Activated CD4-positive, alpha-beta T cell treated with anti-CD3 and anti-CD28 coated beads for 36 hours (primary cell): ENCODE results near the gene ADAM15. TPM values are rescaled to one million over a fixed set of nuclear protein-coding genes. Genes with fewer than 3 reads are reported as not detected.

ENCODE experiments used
- ATAC-seq: fragments of 200-7000 bp; cut with Tn5 transposase; one replicate; pipeline ENCODE4 v1.10.0; 2021; ENCODE audit warnings: mild to moderate bottlenecking, moderate library complexity
- CTCF ChIA-PET: fragments of 350-600 bp; sonication (Branson Sonifier 250); formaldehyde crosslinking; loops from one replicate; lab custom pipeline; 2021; ENCODE audit warnings: antibody characterized with exemption; lab: Charles Lee
- POLR2A ChIA-PET: fragments of 350-600 bp; sonication (Branson Sonifier 250); formaldehyde crosslinking; loops from one replicate; lab custom pipeline; 2021; ENCODE audit warnings: antibody characterized with exemption, inconsistent platforms; lab: Charles Lee
- DNase-seq: peaks from one replicate; pipeline ENCODE4 v3.0.0-alpha.2; 2020
- H3K27ac Mint-ChIP-seq: one replicate; pipeline ENCODE4 v1.8.0; 2021; ENCODE audit warnings: mixed read lengths
- H3K27me3 Mint-ChIP-seq: one replicate; pipeline ENCODE4 v1.8.0; 2021; ENCODE audit warnings: mixed read lengths
- H3K36me3 Mint-ChIP-seq: one replicate; pipeline ENCODE4 v1.8.0; 2021; ENCODE audit warnings: low read depth, mixed read lengths
- H3K4me1 Mint-ChIP-seq: one replicate; pipeline ENCODE4 v1.8.0; 2021; ENCODE audit warnings: mixed read lengths
- H3K4me3 Mint-ChIP-seq: one replicate; pipeline ENCODE4 v1.8.0; 2021; ENCODE audit warnings: mild to moderate bottlenecking, moderate library complexity, mixed read lengths
- H3K9me3 Mint-ChIP-seq: one replicate; pipeline ENCODE4 v1.8.0; 2021; ENCODE audit warnings: low read depth, mixed read lengths
- intact Hi-C, 2 experiments: fragments of 100-400 bp; cut with DNase I in 1 of 2; cut with micrococcal nuclease in 1 of 2; formaldehyde crosslinking; loops; one replicate each; pipeline versions ENCODE4 v1.14.2 to v1.15.1; 2022 to 2024; cut with DNase I, micrococcal nuclease
- total RNA-seq, 2 experiments: library from RNA; stranded (reverse); gene quantifications; one replicate each; pipeline ENCODE4 v1.2.3, GENCODE V29; 2021

ADAM15 gene
- total RNA-seq, 2 experiments from 2014 or later, result 42.4 to 48.8 TPM

DNA sequence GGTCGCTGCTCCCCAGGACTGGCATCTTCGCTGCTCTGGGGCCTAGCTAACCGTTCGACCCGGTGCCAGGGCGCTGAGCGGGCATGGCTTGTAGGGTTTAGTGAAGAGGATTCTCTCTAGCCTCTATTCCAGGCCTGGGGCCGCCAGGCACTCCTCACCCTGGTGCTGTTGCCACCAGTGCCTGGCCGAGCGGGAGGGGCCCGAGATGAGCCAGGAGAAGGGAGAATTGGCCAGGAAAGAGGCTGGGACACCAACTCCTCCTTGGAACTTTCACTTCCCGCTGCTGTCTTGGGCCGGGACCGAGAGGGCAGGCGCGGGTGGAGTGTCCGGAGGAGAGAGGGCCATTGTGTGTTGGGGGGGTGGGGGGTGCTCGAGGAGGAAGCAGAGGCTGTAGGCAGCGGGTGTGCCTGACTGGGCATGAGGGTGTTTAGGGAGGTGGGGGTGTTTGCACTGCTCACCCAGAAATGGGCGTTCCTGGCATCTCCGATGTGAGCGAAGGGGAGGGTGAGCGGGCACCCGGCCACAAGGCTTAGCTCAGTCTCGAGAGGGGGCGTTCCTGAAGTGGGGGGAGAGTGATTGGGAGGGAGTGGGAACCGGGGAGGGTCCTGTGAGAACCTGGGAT lies 772 bp downstream of the ADAM15 start:
- peaks cover 20% of the 10 kb centered on the region for H3K4me1 Mint-ChIP-seq
- DNase-seq (peak; percentile 64), ATAC-seq (peak; percentile 35)
- peaks cover 13% of the 10 kb centered on the region for H3K36me3 Mint-ChIP-seq
- intact Hi-C loops, result loop anchor here (1.0 to 5.0 kb wide), 13 partner anchors 9 to 175 kb away; partner anchors contain the start of genes FLAD1 (in 2 of the 2), CKS1B (in 1 of the 2), EFNA4 (in 1 of the 2) and KRTCAP2 (in 1 of the 2)
- POLR2A ChIA-PET, result interaction anchor here (0.8 kb wide), 1 partner anchor 121 kb away, joined by 5 read pairs; no protein-coding TSS in a partner anchor
- peak overlapping the region; percentile 9 for H3K27ac Mint-ChIP-seq
- CTCF ChIA-PET, result interaction anchor here (1.0 to 3.1 kb wide), 12 partner anchors 8 to 457 kb away, joined by 3 to 26 read pairs (median 6); partner anchors contain the start of genes EFNA4, KRTCAP2 and PBXIP1
- no peaks in the 10 kb centered on the region for H3K27me3 Mint-ChIP-seq
- peak overlapping the region; percentile 69 for H3K4me3 Mint-ChIP-seq
- H3K9me3 Mint-ChIP-seq, result no peaks in the 10 kb centered on the region

DNA sequence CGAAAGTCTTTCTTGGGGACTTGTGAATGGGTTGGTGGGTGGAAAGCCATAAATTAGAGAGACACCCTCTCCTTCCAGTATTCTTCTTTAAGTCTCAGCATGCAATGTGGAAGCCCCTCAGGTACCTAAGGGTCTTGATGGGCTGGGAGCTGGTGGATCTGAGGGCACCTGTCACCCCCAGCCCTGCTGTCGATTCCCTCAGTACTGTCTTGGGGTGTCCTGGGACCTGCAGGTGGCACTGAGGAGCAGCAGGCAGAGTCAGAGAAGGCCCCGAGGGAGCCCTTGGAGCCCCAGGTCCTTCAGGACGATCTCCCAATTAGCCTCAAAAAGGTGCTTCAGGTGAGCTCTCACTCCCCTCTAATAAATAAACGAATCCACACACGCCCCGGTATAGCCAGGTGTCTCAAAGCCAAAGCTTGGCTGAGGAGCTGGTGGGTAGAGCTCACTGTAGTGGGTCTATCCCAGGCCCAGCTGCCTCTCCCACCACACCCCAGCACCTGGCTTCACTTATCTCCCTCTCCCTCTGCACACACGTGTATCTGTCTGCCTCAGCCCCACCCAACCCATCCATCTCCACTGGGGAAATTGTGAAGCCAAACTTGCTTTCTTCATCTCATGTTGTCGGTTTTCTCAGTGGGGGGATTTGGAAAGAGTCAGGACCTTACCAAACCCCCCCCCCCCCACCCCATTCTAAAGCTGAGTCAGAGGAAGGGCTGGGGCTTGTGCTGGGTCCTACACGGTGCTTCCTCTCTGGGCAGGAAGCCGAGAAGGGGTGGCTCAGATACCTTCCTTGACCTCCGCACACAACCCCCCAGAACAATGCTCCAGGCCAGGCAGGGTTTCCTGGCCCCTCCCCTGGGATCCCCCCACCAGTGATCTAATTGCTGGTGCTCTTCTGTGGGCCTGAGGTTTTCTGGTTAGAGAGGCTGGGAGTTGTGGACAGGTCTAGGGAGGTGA lies 1.6 kb downstream of the ADAM15 start:
- Mint-ChIP-seq H3K27ac (peak overlapping the region; percentile 9), H3K9me3 (no peaks in the 10 kb centered on the region), H3K4me3 (peak overlapping the region; percentile 69), H3K36me3 (peaks cover 16% of the 10 kb centered on the region), H3K27me3 (no peaks in the 10 kb centered on the region), H3K4me1 (peaks cover 20% of the 10 kb centered on the region)
- CTCF ChIA-PET, result interaction anchor here (0.6 to 3.1 kb wide), 16 partner anchors 8 to 599 kb away, joined by 3 to 26 read pairs (median 4); partner anchors contain the start of genes EFNA4, KCNN3, KRTCAP2 and PBXIP1
- intact Hi-C loops, result loop anchor here in 1 of 2 experiments (5.0 kb wide), 3 partner anchors 35 to 70 kb away; partner anchors contain the start of genes FLAD1 and ZBTB7B
- POLR2A ChIA-PET, result no interaction called here
- peak; percentile 59 for DNase-seq
- no peak for ATAC-seq

DNA sequence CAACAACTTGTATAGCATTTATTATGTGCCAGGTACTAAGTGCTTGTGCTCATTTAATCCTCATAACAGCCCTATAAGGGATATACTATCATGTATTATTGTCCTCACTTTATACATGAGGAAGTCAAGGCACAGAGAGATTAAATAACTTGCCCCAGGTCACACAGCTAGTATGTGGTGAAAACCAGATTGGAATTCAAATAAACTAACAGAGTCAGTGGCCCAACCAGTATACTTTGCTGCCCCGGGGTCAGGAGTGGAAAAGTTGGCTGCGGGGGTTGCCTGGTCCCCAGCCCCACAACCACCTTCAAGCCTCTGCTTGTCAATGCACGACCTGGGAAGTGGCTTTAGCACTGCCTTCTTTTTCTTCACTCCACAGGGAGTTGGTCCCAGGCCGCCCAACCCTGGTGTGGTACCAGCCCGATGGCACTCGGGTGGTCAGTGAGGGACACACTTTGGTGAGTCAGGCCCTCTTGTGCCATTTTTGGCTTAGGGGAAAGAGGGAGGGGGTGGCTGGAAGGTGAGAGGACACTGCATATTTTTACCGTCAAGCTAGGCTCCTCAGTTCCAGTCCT lies 2.5 kb downstream of the ADAM15 start:
- intact Hi-C loops, result loop anchor here in 1 of 2 experiments (5.0 kb wide), 3 partner anchors 36 to 71 kb away; partner anchors contain the start of genes FLAD1 and ZBTB7B
- Mint-ChIP-seq H3K4me1 (peaks cover 20% of the 10 kb centered on the region), H3K9me3 (no peaks in the 10 kb centered on the region), H3K27me3 (no peaks in the 10 kb centered on the region), H3K36me3 (peaks cover 20% of the 10 kb centered on the region), H3K27ac (no peak overlapping the region), H3K4me3 (peak overlapping the region; percentile 69)
- POLR2A ChIA-PET, result no interaction called here
- CTCF ChIA-PET, result interaction anchor here (0.7 to 3.1 kb wide), 8 partner anchors 9 to 119 kb away, joined by 3 to 15 read pairs (median 4); partner anchors contain the start of gene KRTCAP2
- ATAC-seq, result no peak
- DNase-seq, result no peak

DNA sequence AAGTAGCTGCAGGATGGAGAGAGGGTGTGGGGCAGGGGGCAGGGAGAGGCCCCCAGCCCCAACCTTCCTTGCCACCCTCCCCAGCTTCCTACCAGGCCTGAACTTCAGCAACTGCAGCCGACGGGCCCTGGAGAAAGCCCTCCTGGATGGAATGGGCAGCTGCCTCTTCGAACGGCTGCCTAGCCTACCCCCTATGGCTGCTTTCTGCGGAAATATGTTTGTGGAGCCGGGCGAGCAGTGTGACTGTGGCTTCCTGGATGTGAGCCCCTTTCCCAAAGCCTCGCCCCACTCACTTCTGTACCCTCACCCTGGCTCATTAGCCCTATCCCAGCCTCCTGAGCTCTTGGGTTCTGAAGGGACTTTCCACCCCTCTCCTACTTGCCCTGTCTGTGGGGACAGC lies 6.0 kb downstream of the ADAM15 start:
- Mint-ChIP-seq H3K9me3 (no peaks in the 10 kb centered on the region), H3K4me3 (no peak overlapping the region)

DNA sequence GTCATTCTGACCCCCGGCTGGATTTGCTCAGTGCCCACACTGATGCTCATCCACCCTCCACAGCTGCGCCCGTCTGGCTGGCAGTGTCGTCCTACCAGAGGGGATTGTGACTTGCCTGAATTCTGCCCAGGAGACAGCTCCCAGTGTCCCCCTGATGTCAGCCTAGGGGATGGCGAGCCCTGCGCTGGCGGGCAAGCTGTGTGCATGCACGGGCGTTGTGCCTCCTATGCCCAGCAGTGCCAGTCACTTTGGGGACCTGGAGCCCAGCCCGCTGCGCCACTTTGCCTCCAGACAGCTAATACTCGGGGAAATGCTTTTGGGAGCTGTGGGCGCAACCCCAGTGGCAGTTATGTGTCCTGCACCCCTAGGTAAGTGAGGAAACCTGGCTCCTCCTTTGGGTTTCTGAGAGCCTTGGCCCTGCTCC lies 6.7 kb downstream of the ADAM15 start:
- ATAC-seq (no peak), DNase-seq (no peak)
- Mint-ChIP-seq H3K36me3 (peaks cover 29% of the 10 kb centered on the region), H3K27me3 (no peaks in the 10 kb centered on the region), H3K9me3 (no peaks in the 10 kb centered on the region), H3K4me3 (no peak overlapping the region), H3K4me1 (peaks cover 17% of the 10 kb centered on the region), H3K27ac (no peak overlapping the region)
- ChIA-PET CTCF (interaction anchor here (0.6 to 7.5 kb wide), 4 partner anchors 14 to 102 kb away, joined by 3 to 67 read pairs (median 4); partner anchors contain the start of gene PBXIP1), POLR2A (no interaction called here)
- intact Hi-C loops, result no loop called here

More for the DNA sequence above, 6.0 kb downstream of the ADAM15 start:
- POLR2A ChIA-PET, result interaction anchor here (0.6 kb wide), 2 partner anchors 49 to 72 kb away, joined by 3 to 6 read pairs; no protein-coding TSS in a partner anchor
- CTCF ChIA-PET, result interaction anchor here (7.5 kb wide), 1 partner anchor 13 kb away, joined by 67 read pairs; no protein-coding TSS in a partner anchor
- ATAC-seq (no peak), DNase-seq (no peak)
- intact Hi-C loops, result no loop called here
- H3K36me3 Mint-ChIP-seq, result peaks cover 29% of the 10 kb centered on the region
- H3K27me3 Mint-ChIP-seq, result no peaks in the 10 kb centered on the region
- peaks cover 18% of the 10 kb centered on the region for H3K4me1 Mint-ChIP-seq
- no peak overlapping the region for H3K27ac Mint-ChIP-seq

DNA sequence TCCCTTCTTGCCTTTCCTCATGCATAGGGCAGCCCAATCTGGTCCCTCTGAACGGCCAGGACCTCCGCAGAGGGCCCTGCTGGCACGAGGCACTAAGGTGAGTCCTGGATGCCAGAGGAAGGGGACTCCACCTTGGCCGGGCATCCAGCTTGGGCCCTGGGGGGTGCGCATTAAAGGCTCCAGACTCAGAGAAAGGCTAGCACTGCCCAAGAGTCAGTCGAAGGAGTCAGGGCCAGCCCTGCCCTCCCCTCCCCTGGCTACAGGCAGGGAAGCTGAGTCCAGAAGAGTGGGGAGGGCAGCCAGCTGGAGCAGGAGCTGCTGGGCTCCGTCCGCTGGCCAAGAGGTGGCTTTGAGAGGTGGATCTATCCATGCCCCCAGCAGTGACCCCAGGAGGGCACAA lies 9.6 kb downstream of the ADAM15 start:
- peaks cover 23% of the 10 kb centered on the region for H3K36me3 Mint-ChIP-seq
- H3K9me3 Mint-ChIP-seq, result no peaks in the 10 kb centered on the region
- no peak overlapping the region for H3K4me3 Mint-ChIP-seq
- intact Hi-C loops, result loop anchor here (1.0 to 5.0 kb wide), 10 partner anchors 9 to 583 kb away; partner anchors contain the start of genes PYGO2 (in 2 of the 2) and ADAM15 (in 1 of the 2)
- DNase-seq (no peak), ATAC-seq (no peak)
- ChIA-PET POLR2A (no interaction called here), CTCF (interaction anchor here (0.8 to 7.5 kb wide), 16 partner anchors 9 to 501 kb away, joined by 3 to 67 read pairs (median 5); partner anchors contain the start of genes ADAM15, KRTCAP2, PBXIP1 and TRIM46)
- no peak overlapping the region for H3K27ac Mint-ChIP-seq
- H3K4me1 Mint-ChIP-seq, result peaks cover 29% of the 10 kb centered on the region
- no peaks in the 10 kb centered on the region for H3K27me3 Mint-ChIP-seq

DNA sequence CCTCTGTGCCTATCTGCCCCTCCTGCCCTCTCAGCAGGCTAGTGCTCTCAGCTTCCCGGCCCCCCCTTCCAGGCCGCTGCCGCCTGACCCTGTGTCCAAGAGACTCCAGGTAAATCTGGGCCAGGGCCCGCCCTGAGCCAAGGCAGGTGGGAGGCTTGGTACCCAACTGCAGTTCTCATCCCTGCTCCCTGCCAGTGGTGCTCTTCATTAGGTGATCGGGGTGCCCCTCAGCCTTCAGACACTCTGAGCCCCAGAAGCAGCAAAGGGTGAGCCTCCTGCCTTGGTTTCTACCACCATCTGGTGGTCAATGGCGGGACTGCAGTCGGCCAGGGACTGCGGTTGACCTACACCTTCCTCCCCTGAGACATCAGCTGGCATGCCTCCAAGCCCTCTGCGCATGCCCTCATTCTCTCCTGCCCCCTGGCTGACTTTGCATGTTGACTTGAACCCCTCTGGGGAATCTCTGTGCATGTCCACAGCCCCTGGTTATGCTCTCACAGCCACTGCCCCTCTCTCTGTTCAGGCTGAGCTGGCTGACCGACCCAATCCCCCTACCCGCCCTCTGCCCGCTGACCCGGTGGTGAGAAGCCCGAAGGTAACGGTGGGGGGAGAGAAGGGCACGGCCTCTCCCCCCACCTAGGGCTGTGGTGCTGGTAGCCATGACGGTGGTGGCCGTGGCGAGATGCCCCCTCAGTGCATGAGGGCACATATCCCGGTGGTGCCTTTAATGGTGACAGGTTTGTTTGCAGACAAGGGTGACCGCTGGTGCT lies 10.4 kb downstream of the ADAM15 start:
- DNase-seq, result peak; percentile 97
- Mint-ChIP-seq H3K36me3 (peaks cover 17% of the 10 kb centered on the region), H3K27me3 (no peaks in the 10 kb centered on the region), H3K4me1 (peaks cover 31% of the 10 kb centered on the region), H3K9me3 (no peaks in the 10 kb centered on the region), H3K27ac (no peak overlapping the region), H3K4me3 (no peak overlapping the region)
- CTCF ChIA-PET, result interaction anchor here (0.6 to 7.5 kb wide), 30 partner anchors 9 to 622 kb away, joined by 3 to 67 read pairs (median 4); partner anchors contain the start of genes ADAM15, EFNA3, KRTCAP2 and PBXIP1
- intact Hi-C loops, result loop anchor here (1.0 to 5.0 kb wide), 11 partner anchors 10 to 584 kb away; partner anchors contain the start of genes PYGO2 (in 2 of the 2), ADAM15 (in 1 of the 2) and PMVK (in 1 of the 2)
- POLR2A ChIA-PET, result interaction anchor here (0.5 kb wide), 1 partner anchor 82 kb away, joined by 3 read pairs; no protein-coding TSS in a partner anchor
- ATAC-seq, result peak; percentile 62

DNA sequence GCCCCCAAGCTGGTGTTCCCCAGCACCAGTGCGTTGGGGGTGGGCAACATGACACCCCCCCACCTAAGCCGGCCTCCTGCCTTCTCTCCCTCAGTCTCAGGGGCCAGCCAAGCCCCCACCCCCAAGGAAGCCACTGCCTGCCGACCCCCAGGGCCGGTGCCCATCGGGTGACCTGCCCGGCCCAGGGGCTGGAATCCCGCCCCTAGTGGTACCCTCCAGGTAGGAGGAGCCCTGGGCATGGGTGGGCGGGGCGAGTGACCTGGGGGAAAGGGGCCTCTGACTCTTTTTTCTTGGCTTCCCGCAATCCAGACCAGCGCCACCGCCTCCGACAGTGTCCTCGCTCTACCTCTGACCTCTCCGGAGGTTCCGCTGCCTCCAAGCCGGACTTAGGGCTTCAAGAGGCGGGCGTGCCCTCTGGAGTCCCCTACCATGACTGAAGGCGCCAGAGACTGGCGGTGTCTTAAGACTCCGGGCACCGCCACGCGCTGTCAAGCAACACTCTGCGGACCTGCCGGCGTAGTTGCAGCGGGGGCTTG lies 11.1 kb downstream of the ADAM15 start:
- ATAC-seq (no peak), DNase-seq (peak; percentile 46)
- POLR2A ChIA-PET, result interaction anchor here (0.5 kb wide), 1 partner anchor 83 kb away, joined by 3 read pairs; no protein-coding TSS in a partner anchor
- Mint-ChIP-seq H3K9me3 (no peaks in the 10 kb centered on the region), H3K4me1 (peaks cover 31% of the 10 kb centered on the region), H3K4me3 (peak overlapping the region; percentile 83), H3K36me3 (peaks cover 16% of the 10 kb centered on the region), H3K27ac (peak overlapping the region; percentile 31), H3K27me3 (no peaks in the 10 kb centered on the region)
- CTCF ChIA-PET, result interaction anchor here (0.6 to 9.1 kb wide), 30 partner anchors 8 to 623 kb away, joined by 3 to 81 read pairs (median 5); partner anchors contain the start of genes ADAM15, EFNA3, KRTCAP2 and PMVK
- intact Hi-C loops, result loop anchor here (1.0 to 5.0 kb wide), 3 partner anchors 100 to 585 kb away; partner anchors contain the start of genes PMVK (in 1 of the 2) and PYGO2 (in 1 of the 2)
